Colonic mucosa (tissue), 4 donors: ENCODE data around the gene TUBA4A. TPM values are rescaled to one million over a fixed set of nuclear protein-coding genes. Genes with fewer than 3 reads are reported as not detected.
A peak's percentile ranks its signal among the peaks of the same experiment; 100 is the strongest.

Source experiments
- DNase-seq: peaks from one replicate; pipeline ENCODE4 v3.0.0-alpha.2; 2020
- H3K27ac ChIP-seq: fragments of 200-600 bp; one replicate; pipeline ENCODE4 v1.8.0; 2021
- H3K27me3 ChIP-seq: fragments of 200-600 bp; one replicate; pipeline ENCODE4 v1.8.0; 2021
- H3K36me3 ChIP-seq: fragments of 200-600 bp; one replicate; pipeline ENCODE4 v1.8.0; 2021
- H3K4me1 ChIP-seq: fragments of 200-600 bp; one replicate; pipeline ENCODE4 v1.8.0; 2021; ENCODE audit warnings: mild to moderate bottlenecking
- H3K4me3 ChIP-seq: fragments of 200-600 bp; one replicate; pipeline ENCODE4 v1.8.0; 2021
- H3K9ac ChIP-seq, 2 donors: one replicate each; pipeline ENCODE4 v1.7.0; 2013; ENCODE audit warnings: control low read depth in 2 of 2, low read depth in 2 of 2, low read length in 2 of 2
- H3K9me3 ChIP-seq: fragments of 200-600 bp; one replicate; pipeline ENCODE4 v1.8.0; 2021
- CTCF ChIP-seq: fragments of 200-600 bp; IDR thresholded peaks from one replicate; pipeline ENCODE4 v1.8.0; 2022; ENCODE audit warnings: antibody characterized with exemption, mild to moderate bottlenecking
- intact Hi-C: fragments of 100-400 bp; cut with DNase I; formaldehyde crosslinking; loops from one replicate; pipeline ENCODE4 v1.14.1; 2022
- total RNA-seq, 2 donors: library from RNA; stranded (reverse); fragmentation: NEBNext Ultra II Directional in 1 of 2; extraction: Animal tissue kit (Norgen Biotek cat#: 25700) in 1 of 2; gene quantifications; one replicate each; pipeline ENCODE4 v1.2.1, GENCODE V29; 2021
- donor health status: healthy.
- donor health status: DM: no; HTN: no; CAD: no.
- donor health status: DM: no; HTN: no; CAD: no.

The TUBA4A gene
- total RNA-seq, 2 donors from 2014 or later, result 68.4 to 149 TPM

- Histone ChIP-seq H3K4me1 (peaks cover 6% of the 10 kb centered on the region), H3K36me3 (peaks cover 31% of the 10 kb centered on the region), H3K27ac (no peak overlapping the region), H3K9me3 (no peaks in the 10 kb centered on the region), H3K9ac (no peak overlapping the region), H3K27me3 (no peaks in the 10 kb centered on the region), H3K4me3 (no peak overlapping the region)
- DNase-seq, result no peak
- intact Hi-C loops, result loop anchor here (10.0 kb wide), 1 partner anchor 74 kb away; no protein-coding TSS in a partner anchor
- no peak for TF ChIP-seq CTCF
Observed at GRCh38 chr2:219220652-219221402, 32.9 kb downstream of the TUBA4A start.

GRCh38 chr2:219219784-219220532, 33.8 kb downstream of the TUBA4A start:
- Histone ChIP-seq H3K9me3 (no peaks in the 10 kb centered on the region), H3K4me3 (no peak overlapping the region), H3K27ac (no peak overlapping the region), H3K9ac (no peak overlapping the region), H3K27me3 (no peaks in the 10 kb centered on the region), H3K4me1 (peaks cover 6% of the 10 kb centered on the region), H3K36me3 (peaks cover 31% of the 10 kb centered on the region)
- DNase-seq, result no peak
- TF ChIP-seq CTCF, result no peak
- intact Hi-C loops, result loop anchor here (5.0 to 10.0 kb wide), 2 partner anchors 48 to 75 kb away; partner anchors contain the start of gene SLC23A3

GRCh38 chr2:219218732-219219701, 34.7 kb downstream of the TUBA4A start, which contains the start of gene ABCB6:
TSS of gene ABCB6 (minus strand) at chr2:219218958. CDS start at chr2:219218673, 285 bp downstream.
- Histone ChIP-seq H3K36me3 (peaks cover 22% of the 10 kb centered on the region), H3K9ac (peak within 1 kb of the TSS; percentile 56 to 85), H3K27me3 (no peaks in the 10 kb centered on the region), H3K9me3 (no peaks in the 10 kb centered on the region), H3K4me3 (peak within 1 kb of the TSS; percentile 65), H3K4me1 (peaks cover 6% of the 10 kb centered on the region), H3K27ac (peak within 1 kb of the TSS; percentile 93)
- no peak for TF ChIP-seq CTCF
- intact Hi-C loops, result loop anchor here (5.0 kb wide), 1 partner anchor 47 kb away; the partner anchor contains the start of gene SLC23A3
- peak; percentile 97 for DNase-seq

GRCh38 chr2:219218217-219218731, 35.4 kb downstream of the TUBA4A start:
- Histone ChIP-seq H3K27ac (peak overlapping the region; percentile 93), H3K4me3 (peak overlapping the region; percentile 65), H3K27me3 (no peaks in the 10 kb centered on the region), H3K36me3 (peaks cover 15% of the 10 kb centered on the region), H3K9ac (peak overlapping the region; percentile 56 to 85), H3K4me1 (peaks cover 6% of the 10 kb centered on the region), H3K9me3 (no peaks in the 10 kb centered on the region)
- no peak for TF ChIP-seq CTCF
- DNase-seq, result peak; percentile 68
- intact Hi-C loops, result loop anchor here (5.0 kb wide), 1 partner anchor 46 kb away; the partner anchor contains the start of gene SLC23A3
